ENCODE results near the gene PCSK7. TPM values are rescaled to one million over a fixed set of nuclear protein-coding genes. Genes with fewer than 3 reads are reported as not detected.

Gene PCSK7
- polyA plus RNA-seq, 1 experiment = 23.5 TPM

GRCh38 chr11:117218133-117218915 lies 13.5 kb downstream of the PCSK7 start:
- POLR2A ChIA-PET = interaction anchor here (0.5 to 2.5 kb wide), 10 partner anchors 13 to 232 kb away, joined by 3 to 15 read pairs (median 6); partner anchors contain the start of genes CEP164, PAFAH1B2, PCSK7 and SIDT2
- TF ChIP-seq, protein P1, sequence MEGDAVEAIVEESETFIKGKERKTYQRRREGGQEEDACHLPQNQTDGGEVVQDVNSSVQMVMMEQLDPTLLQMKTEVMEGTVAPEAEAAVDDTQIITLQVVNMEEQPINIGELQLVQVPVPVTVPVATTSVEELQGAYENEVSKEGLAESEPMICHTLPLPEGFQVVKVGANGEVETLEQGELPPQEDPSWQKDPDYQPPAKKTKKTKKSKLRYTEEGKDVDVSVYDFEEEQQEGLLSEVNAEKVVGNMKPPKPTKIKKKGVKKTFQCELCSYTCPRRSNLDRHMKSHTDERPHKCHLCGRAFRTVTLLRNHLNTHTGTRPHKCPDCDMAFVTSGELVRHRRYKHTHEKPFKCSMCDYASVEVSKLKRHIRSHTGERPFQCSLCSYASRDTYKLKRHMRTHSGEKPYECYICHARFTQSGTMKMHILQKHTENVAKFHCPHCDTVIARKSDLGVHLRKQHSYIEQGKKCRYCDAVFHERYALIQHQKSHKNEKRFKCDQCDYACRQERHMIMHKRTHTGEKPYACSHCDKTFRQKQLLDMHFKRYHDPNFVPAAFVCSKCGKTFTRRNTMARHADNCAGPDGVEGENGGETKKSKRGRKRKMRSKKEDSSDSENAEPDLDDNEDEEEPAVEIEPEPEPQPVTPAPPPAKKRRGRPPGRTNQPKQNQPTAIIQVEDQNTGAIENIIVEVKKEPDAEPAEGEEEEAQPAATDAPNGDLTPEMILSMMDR (IDR thresholded peaks at IDR 0.05; ENCODE audit: low read depth, low read length) = no peak
- DNase-seq (ENCODE audit: low read depth, low spot score) = no peak
- CTCF ChIA-PET = interaction anchor here (0.9 to 3.3 kb wide), 3 partner anchors 9 to 427 kb away, joined by 3 to 11 read pairs (median 10); partner anchors contain the start of genes APOA5 and PCSK7
- Histone ChIP-seq H3K4me3 (ENCODE audit: low read depth, low read length) (0 out of 2 replicates have a peak overlapping the region, but pooled peaks have one; percentile 7), H3K27ac (ENCODE audit: low read depth, low read length) (peak overlapping the region; percentile 97), H3K27me3 (ENCODE audit: control insufficient read depth, insufficient read depth, low read length) (no peaks in the 10 kb centered on the region), H3K9me3 (ENCODE audit: control insufficient read depth, insufficient read depth, low read length) (no peaks in the 10 kb centered on the region)

DNA sequence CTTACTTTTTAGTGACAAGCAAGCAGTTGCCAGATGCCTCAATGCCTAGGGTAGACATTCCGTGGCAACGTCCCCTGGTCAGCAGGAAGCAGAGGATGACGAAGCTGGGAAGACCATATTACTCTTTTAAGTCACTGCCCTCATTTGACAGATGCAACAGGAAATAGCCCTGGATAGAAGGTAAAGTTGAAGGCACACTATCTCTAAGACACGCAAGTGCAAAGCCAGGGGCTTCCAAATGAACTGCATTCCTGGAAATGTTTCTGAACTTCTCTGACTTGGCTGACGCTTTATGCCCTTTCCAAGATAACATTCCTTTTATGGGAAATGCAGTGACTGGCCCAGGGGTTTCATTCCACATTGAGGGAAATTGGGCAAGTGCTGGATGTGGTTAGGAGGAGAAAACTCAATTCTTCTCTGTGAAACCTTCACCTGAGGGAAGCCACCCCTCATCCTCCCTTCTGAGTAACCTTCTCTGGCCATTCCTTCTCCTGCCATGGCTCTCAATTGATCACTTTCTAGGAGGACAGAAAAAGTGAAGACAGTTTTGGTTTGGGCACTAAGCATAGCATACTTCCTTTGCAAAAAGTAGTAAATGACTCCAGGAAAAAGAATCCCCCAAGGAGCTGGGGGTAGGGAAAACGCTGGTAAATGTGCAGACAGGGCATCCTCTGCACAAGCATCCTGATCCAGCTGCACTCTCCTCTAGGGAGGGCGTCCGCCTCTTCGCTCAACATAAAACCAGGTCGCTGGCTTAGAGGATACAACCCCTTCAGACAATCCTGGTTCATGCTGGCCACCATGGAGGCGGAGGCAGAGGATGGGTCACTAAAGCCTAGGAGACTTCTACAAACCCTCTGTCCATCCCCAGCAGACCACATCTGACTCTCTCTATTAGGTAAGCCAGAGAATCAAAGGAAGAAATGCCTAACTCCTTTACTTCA lies 14.5 kb downstream of the PCSK7 start:
- Histone ChIP-seq H3K27ac (ENCODE audit: low read depth, low read length) (peak overlapping the region; percentile 97), H3K9me3 (ENCODE audit: control insufficient read depth, insufficient read depth, low read length) (no peaks in the 10 kb centered on the region), H3K4me3 (ENCODE audit: low read depth, low read length) (no peak overlapping the region), H3K27me3 (ENCODE audit: control insufficient read depth, insufficient read depth, low read length) (no peaks in the 10 kb centered on the region)
- ChIA-PET CTCF (interaction anchor here (1.6 to 3.3 kb wide), 3 partner anchors 9 to 426 kb away, joined by 5 to 11 read pairs (median 10); partner anchors contain the start of gene APOA5), POLR2A (interaction anchor here (0.9 to 2.5 kb wide), 6 partner anchors 12 to 231 kb away, joined by 3 to 15 read pairs (median 8); partner anchors contain the start of genes CEP164, PAFAH1B2, SIDT2 and TAGLN)
- TF ChIP-seq, protein P1 (IDR thresholded peaks at IDR 0.05; ENCODE audit: low read depth, low read length) = no peak
- peak; percentile 65 for DNase-seq (ENCODE audit: low read depth, low spot score)

DNA sequence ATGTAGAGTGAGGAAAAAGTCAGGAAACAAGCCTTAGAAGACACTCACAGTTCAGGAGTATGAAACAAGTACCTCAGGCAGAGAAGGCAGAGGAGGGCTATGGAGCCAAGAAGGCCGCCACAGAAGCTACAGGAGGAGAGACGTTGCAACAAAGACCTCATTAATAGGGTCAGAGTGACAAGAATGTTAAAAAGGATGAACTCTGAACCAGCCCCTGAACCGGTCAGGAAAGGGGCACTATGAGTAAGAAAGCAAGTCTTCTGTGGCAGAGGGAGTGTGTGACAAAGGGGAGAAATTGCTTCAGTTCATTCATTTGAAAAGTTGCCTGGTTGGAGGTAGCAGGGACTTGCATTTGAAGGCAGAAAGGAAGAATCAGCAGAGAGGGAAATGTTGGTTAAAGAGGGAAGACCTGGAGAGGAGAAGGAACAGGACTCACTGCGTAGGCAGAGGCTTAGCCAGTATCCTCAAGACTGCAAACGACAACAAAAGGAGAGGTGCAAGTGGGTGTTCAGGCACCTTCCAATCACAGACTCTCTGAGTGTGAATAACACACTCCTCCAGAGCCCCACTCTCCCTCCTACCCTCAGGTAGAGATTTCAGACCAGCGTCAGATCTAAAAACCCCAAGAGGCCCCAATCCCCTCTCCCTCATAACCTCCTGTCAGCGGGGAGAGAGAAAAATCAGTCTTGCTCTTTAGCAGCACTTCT lies 17.3 kb downstream of the PCSK7 start:
- DNase-seq (ENCODE audit: low read depth, low spot score) = no peak
- Histone ChIP-seq H3K27me3 (ENCODE audit: control insufficient read depth, insufficient read depth, low read length) (no peaks in the 10 kb centered on the region), H3K4me3 (ENCODE audit: low read depth, low read length) (no peak overlapping the region), H3K27ac (ENCODE audit: low read depth, low read length) (no peak overlapping the region), H3K9me3 (ENCODE audit: control insufficient read depth, insufficient read depth, low read length) (no peaks in the 10 kb centered on the region)
- POLR2A ChIA-PET = no interaction called here
- CTCF ChIA-PET = interaction anchor here (2.1 kb wide), 1 partner anchor 11 kb away, joined by 5 read pairs; no protein-coding TSS in a partner anchor
- TF ChIP-seq, protein P1 (IDR thresholded peaks at IDR 0.05; ENCODE audit: low read depth, low read length) = no peak

DNA sequence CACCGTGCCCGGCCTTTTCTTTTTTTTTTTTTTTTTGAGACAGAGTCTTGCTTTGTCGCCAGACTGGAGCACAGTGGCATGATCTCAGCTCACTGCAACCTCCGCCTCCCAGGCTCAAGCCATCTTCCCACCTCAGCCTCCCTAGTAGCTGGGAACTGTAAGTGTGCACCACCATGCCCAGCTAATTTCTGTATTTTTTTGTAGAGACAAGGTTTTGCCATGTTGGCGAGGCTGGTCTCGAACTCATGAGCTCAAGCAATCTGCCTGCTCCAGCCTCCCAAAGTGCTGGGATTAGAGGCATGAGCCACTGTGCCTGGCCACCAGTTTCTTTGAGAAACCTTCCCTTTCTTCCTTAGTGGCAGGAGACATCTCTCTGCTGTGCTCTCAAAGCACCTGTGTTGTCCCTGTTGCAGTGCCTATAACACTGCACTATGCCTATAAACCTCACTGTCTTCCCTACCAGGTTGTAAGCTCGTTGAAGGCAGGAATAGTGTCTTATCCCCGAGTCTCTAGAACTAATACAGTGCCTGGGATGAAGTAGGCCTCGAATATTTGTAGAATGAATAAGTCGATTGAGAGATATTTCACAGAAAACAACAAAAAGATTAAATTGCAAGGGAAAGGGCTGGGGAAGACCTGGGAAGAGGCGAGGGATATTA lies 19.0 kb downstream of the PCSK7 start:
- DNase-seq (ENCODE audit: low read depth, low spot score) = no peak
- Histone ChIP-seq H3K27me3 (ENCODE audit: control insufficient read depth, insufficient read depth, low read length) (no peaks in the 10 kb centered on the region), H3K27ac (ENCODE audit: low read depth, low read length) (no peak overlapping the region), H3K9me3 (ENCODE audit: control insufficient read depth, insufficient read depth, low read length) (no peaks in the 10 kb centered on the region), H3K4me3 (ENCODE audit: low read depth, low read length) (no peak overlapping the region)
- TF ChIP-seq, protein P1 (IDR thresholded peaks at IDR 0.05; ENCODE audit: low read depth, low read length) = no peak
- CTCF ChIA-PET = interaction anchor here (0.7 to 1.1 kb wide), 3 partner anchors 14 to 86 kb away, joined by 4 to 5 read pairs (median 4); no protein-coding TSS in a partner anchor
- POLR2A ChIA-PET = interaction anchor here (0.7 kb wide), 2 partner anchors 12 to 282 kb away, joined by 3 to 6 read pairs; no protein-coding TSS in a partner anchor

Measured in AG04450 (cell line).